Hepatocyte (in vitro differentiated cells): Measurements from ENCODE around the gene NCL. TPM values are rescaled to one million over a fixed set of nuclear protein-coding genes. Genes with fewer than 3 reads are reported as not detected.

Experiments used
- DNase-seq: peaks from one replicate; pipeline ENCODE4 v3.0.0-alpha.2; 2016; ENCODE audit warnings: low spot score
- H2AFZ ChIP-seq: fragments of 200-600 bp; sonication (generic); 2 replicates; pipeline ENCODE4 v1.6.0; 2016; ENCODE audit warnings: antibody characterized with exemption, mild to moderate bottlenecking
- H3K27ac ChIP-seq: fragments of 200-600 bp; sonication (generic); 2 replicates; pipeline ENCODE4 v1.5.1; 2016; ENCODE audit warnings: mild to moderate bottlenecking
- H3K27me3 ChIP-seq: fragments of 200-600 bp; sonication (generic); 2 replicates; pipeline ENCODE4 v1.6.1; 2016
- H3K36me3 ChIP-seq: fragments of 200-600 bp; sonication (generic); replicated peaks from 2 replicates; pipeline ENCODE4 v1.5.1; 2016; ENCODE audit warnings: low read depth; ENCODE audit not compliant: insufficient read depth
- H3K4me1 ChIP-seq: fragments of 200-600 bp; sonication (generic); 2 replicates; pipeline ENCODE4 v1.5.1; 2016; ENCODE audit warnings: mild to moderate bottlenecking, moderate library complexity; ENCODE audit not compliant: insufficient read depth
- H3K4me2 ChIP-seq: fragments of 200-600 bp; sonication (generic); 2 replicates; pipeline ENCODE4 v1.6.0; 2016
- H3K4me3 ChIP-seq: fragments of 200-600 bp; sonication (generic); 2 replicates; pipeline ENCODE4 v1.5.1; 2016; ENCODE audit warnings: mild to moderate bottlenecking
- H3K79me2 ChIP-seq: fragments of 200-600 bp; sonication (generic); 2 replicates; pipeline ENCODE4 v1.6.0; 2017; ENCODE audit warnings: mild to moderate bottlenecking
- H3K9me2 ChIP-seq: fragments of 200-600 bp; sonication (generic); replicated peaks from 2 replicates; pipeline ENCODE4 v1.6.0; 2017; ENCODE audit warnings: mild to moderate bottlenecking; ENCODE audit not compliant: insufficient read depth
- H3K9me3 ChIP-seq: fragments of 200-600 bp; sonication (generic); 2 replicates; pipeline ENCODE4 v1.5.1; 2016; ENCODE audit warnings: low read depth, mild to moderate bottlenecking
- H4K20me1 ChIP-seq: fragments of 200-600 bp; sonication (generic); 2 replicates; pipeline ENCODE4 v1.6.0; 2016; ENCODE audit warnings: mild to moderate bottlenecking; ENCODE audit not compliant: insufficient read depth, poor library complexity, severe bottlenecking
- EZH2 ChIP-seq: fragments of 200-600 bp; sonication (generic); IDR thresholded peaks from 2 replicates; pipeline ENCODE4 v1.6.1; 2016; ENCODE audit warnings: antibody characterized with exemption, mild to moderate bottlenecking, borderline replicate concordance
- EZH2phosphoT487 ChIP-seq: fragments of 200-600 bp; sonication (generic); IDR thresholded peaks from one replicate; pipeline ENCODE4 v1.6.1; 2018; ENCODE audit warnings: antibody characterized with exemption, mild to moderate bottlenecking, low read depth, moderate library complexity; ENCODE audit not compliant: unreplicated experiment, severe bottlenecking
- WGBS: methylation state at CpG from one replicate; pipeline ENCODE4 v1.1.6; 2016; ENCODE audit warnings: low lambda C conversion rate; ENCODE audit errors: missing lambda C conversion rate; 5-methylcytosine and 5-hydroxymethylcytosine counted together
- polyA plus RNA-seq: library from polyadenylated mRNA; unstranded; fragments of >200 nt; fragmentation: Nextera tagmentation; extraction: Ambion mirVana; gene quantifications from 2 replicates; pipeline ENCODE4 v1.2.1, GENCODE V29; 2016
- total RNA-seq: library from RNA; depleted of rRNA; stranded (reverse); fragments of >200 nt; gene quantifications from 2 replicates; pipeline ENCODE4 v1.2.3, GENCODE V29; 2014
- TF ChIP-seq, protein P1 (sequence below): fragments of 200-600 bp; sonication (generic); IDR thresholded peaks from 2 replicates; pipeline ENCODE4 v1.5.1; 2016; ENCODE audit warnings: antibody characterized with exemption, mild to moderate bottlenecking; ENCODE audit not compliant: poor library complexity

Gene NCL
- total and polyA plus RNA-seq, 2 experiments from 2014 or later: 137 to 349 TPM

- Histone ChIP-seq H3K27ac (no peak overlapping the region), H3K4me3 (no peak overlapping the region), H4K20me1 (no peaks in the 10 kb centered on the region), H3K27me3 (no peaks in the 10 kb centered on the region), H2AFZ (no peak overlapping the region), H3K9me3 (no peaks in the 10 kb centered on the region), H3K36me3 (no peaks in the 10 kb centered on the region), H3K4me2 (no peak overlapping the region), H3K79me2 (no peaks in the 10 kb centered on the region), H3K9me2 (no peaks in the 10 kb centered on the region), H3K4me1 (no peaks in the 10 kb centered on the region)
- 95% methylated on average over 7 of the region's 7 CpGs for WGBS
- no peak for TF ChIP-seq EZH2
- TF ChIP-seq, protein P1, sequence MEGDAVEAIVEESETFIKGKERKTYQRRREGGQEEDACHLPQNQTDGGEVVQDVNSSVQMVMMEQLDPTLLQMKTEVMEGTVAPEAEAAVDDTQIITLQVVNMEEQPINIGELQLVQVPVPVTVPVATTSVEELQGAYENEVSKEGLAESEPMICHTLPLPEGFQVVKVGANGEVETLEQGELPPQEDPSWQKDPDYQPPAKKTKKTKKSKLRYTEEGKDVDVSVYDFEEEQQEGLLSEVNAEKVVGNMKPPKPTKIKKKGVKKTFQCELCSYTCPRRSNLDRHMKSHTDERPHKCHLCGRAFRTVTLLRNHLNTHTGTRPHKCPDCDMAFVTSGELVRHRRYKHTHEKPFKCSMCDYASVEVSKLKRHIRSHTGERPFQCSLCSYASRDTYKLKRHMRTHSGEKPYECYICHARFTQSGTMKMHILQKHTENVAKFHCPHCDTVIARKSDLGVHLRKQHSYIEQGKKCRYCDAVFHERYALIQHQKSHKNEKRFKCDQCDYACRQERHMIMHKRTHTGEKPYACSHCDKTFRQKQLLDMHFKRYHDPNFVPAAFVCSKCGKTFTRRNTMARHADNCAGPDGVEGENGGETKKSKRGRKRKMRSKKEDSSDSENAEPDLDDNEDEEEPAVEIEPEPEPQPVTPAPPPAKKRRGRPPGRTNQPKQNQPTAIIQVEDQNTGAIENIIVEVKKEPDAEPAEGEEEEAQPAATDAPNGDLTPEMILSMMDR: no peak
- TF ChIP-seq EZH2phosphoT487: no peak
- no peak for DNase-seq
Observed at GRCh38 chr2:231490801-231491200, 26.5 kb upstream of the NCL start.

DNA sequence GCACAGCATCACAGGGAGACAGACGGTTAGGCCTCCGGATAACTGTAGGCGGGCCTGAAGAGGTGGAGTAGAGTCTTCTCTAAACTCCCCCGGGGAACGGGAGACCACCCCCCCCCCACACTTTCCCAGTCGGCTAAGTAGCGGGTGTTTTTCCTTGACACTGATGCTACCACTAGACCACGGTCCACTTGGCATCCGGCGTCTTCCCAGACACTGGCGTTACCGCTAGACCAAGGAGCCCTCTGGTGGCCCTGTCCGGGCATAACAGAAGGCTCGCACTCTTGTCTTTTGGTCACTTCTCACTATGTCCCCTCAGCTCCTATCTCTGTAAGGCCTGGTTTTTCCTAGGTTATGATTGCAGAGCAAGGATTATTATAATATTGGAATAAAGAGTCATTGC, 25.7 kb upstream of the NCL start:
- H3K4me2 ChIP-seq: no peak overlapping the region
- H3K9me3 ChIP-seq: no peaks in the 10 kb centered on the region
- no peaks in the 10 kb centered on the region for H3K4me1 ChIP-seq
- no peaks in the 10 kb centered on the region for H3K27me3 ChIP-seq
- 92% methylated on average over 14 of the region's 14 CpGs for WGBS
- H3K36me3 ChIP-seq: no peaks in the 10 kb centered on the region
- TF ChIP-seq EZH2phosphoT487 (no peak), EZH2 (no peak)
- TF ChIP-seq, protein P1: no peak
- no peaks in the 10 kb centered on the region for H3K9me2 ChIP-seq
- no peaks in the 10 kb centered on the region for H4K20me1 ChIP-seq
- H3K27ac ChIP-seq: no peak overlapping the region
- no peak for DNase-seq
- H3K79me2 ChIP-seq: no peaks in the 10 kb centered on the region
- no peak overlapping the region for H3K4me3 ChIP-seq
- no peak overlapping the region for H2AFZ ChIP-seq

DNA sequence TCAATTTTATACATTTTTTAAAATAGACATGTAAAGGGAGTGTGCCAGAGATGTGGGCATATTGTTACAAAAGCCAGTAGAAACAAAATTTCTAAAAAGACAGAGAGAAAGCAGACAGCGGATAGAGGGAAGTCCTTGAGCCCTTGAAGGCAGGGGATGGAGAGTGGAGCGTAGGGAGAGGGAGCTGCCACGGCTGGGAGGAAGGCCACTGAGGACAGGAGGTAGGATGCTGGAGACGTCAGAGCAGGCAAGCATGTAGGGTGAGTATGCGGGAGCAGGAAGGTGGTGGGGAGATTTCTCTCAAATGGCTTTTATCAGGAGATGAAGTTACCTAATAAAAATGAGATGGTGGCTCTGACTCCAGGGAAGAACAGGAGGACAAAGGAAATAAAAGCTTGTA, 24.0 kb upstream of the NCL start:
- Histone ChIP-seq H3K4me2 (no peak overlapping the region), H3K27me3 (no peaks in the 10 kb centered on the region), H3K36me3 (no peaks in the 10 kb centered on the region), H3K4me1 (no peaks in the 10 kb centered on the region), H3K27ac (no peak overlapping the region), H3K4me3 (no peak overlapping the region), H4K20me1 (no peaks in the 10 kb centered on the region), H2AFZ (no peak overlapping the region), H3K9me2 (no peaks in the 10 kb centered on the region), H3K9me3 (no peaks in the 10 kb centered on the region), H3K79me2 (no peaks in the 10 kb centered on the region)
- no peak for DNase-seq
- 86% methylated on average over 5 of the region's 5 CpGs for WGBS
- TF ChIP-seq EZH2phosphoT487 (no peak), EZH2 (no peak)
- TF ChIP-seq, protein P1: no peak
